IMR-90 (cell line): ENCODE results near the gene CBX8. TPM values are rescaled to one million over a fixed set of nuclear protein-coding genes. Genes with fewer than 3 reads are reported as not detected.

Source experiments
- ATAC-seq: fragments of 200-7000 bp; cut with Tn5 transposase; 2 replicates; pipeline ENCODE4 v1.9.1; 2020; ENCODE audit warnings: low read depth, mild to moderate bottlenecking, moderate library complexity
- BruUV-seq: library from RNA; stranded (reverse); fragments of 400-500 nt; replicated peaks from 2 replicates; lab custom pipeline; 2021; lab: Mats Ljungman, UMichigan
- CTCF ChIA-PET: fragments of 300-600 bp; formaldehyde crosslinking; extraction: SDS; loops from one replicate; lab custom pipeline; 2021; ENCODE audit warnings: antibody characterized with exemption; lab: Yijun Ruan, JAX
- POLR2A ChIA-PET: fragments of 300-600 bp; sonication (Branson Sonifier 250); formaldehyde crosslinking; loops from one replicate; lab custom pipeline; 2022; ENCODE audit warnings: antibody characterized with exemption; ENCODE audit not compliant: unreplicated experiment; lab: Charles Lee
- DNase-seq: peaks from one replicate; pipeline ENCODE4 v3.0.0; 2013
- H2AFZ ChIP-seq: replicated peaks from 2 replicates; pipeline ENCODE3; 2013; ENCODE audit warnings: low read length, mild to moderate bottlenecking; ENCODE audit not compliant: poor library complexity
- H2AK5ac ChIP-seq: 2 replicates; pipeline ENCODE4 v1.6.1; 2013; ENCODE audit warnings: low read depth, low read length, inconsistent platforms
- H2AK9ac ChIP-seq: replicated peaks from 2 replicates; pipeline ENCODE3; 2013; ENCODE audit warnings: mild to moderate bottlenecking, low read depth, low read length, moderate library complexity; ENCODE audit not compliant: poor library complexity
- H2BK120ac ChIP-seq: 2 replicates; pipeline ENCODE4 v1.6.1; 2013; ENCODE audit warnings: low read depth, low read length, inconsistent platforms
- H2BK15ac ChIP-seq: 3 replicates; pipeline ENCODE4 v1.6.1; 2013; ENCODE audit warnings: low read depth, low read length, inconsistent platforms
- H2BK20ac ChIP-seq: 2 replicates; pipeline ENCODE4 v1.6.1; 2013; ENCODE audit warnings: low read depth, mild to moderate bottlenecking, inconsistent platforms, low read length, moderate library complexity
- H2BK5ac ChIP-seq: 2 replicates; pipeline ENCODE4 v1.6.1; 2013; ENCODE audit warnings: mild to moderate bottlenecking, low read depth, low read length, inconsistent platforms; ENCODE audit not compliant: poor library complexity, severe bottlenecking
- H3K14ac ChIP-seq: replicated peaks from 2 replicates; pipeline ENCODE4 v1.6.1; 2013; ENCODE audit warnings: low read depth, low read length, inconsistent platforms
- H3K18ac ChIP-seq: 2 replicates; pipeline ENCODE4 v1.6.1; 2013; ENCODE audit warnings: low read depth, low read length, control low read depth
- H3K23ac ChIP-seq: 2 replicates; pipeline ENCODE4 v1.6.1; 2013; ENCODE audit warnings: low read depth, low read length, inconsistent platforms
- H3K27ac ChIP-seq: 2 replicates; pipeline ENCODE4 v1.5.1; 2013; ENCODE audit warnings: mild to moderate bottlenecking, control low read depth, low read length; ENCODE audit not compliant: insufficient read depth
- H3K27me3 ChIP-seq: 2 replicates; pipeline ENCODE4 v1.6.1; 2013; ENCODE audit warnings: low read length; ENCODE audit not compliant: control insufficient read depth, insufficient read depth
- H3K36me3 ChIP-seq: 2 replicates; pipeline ENCODE4 v1.6.1; 2013; ENCODE audit warnings: low read length, mixed read lengths; ENCODE audit not compliant: control insufficient read depth, insufficient read depth
- H3K4ac ChIP-seq: 2 replicates; pipeline ENCODE4 v1.6.1; 2013; ENCODE audit warnings: low read depth, low read length, inconsistent platforms
- H3K4me1 ChIP-seq: 2 replicates; pipeline ENCODE4 v1.6.1; 2013; ENCODE audit warnings: low read length, mixed read lengths; ENCODE audit not compliant: control insufficient read depth, insufficient read depth
- H3K4me2 ChIP-seq: 2 replicates; pipeline ENCODE4 v1.6.1; 2013; ENCODE audit warnings: low read depth, mild to moderate bottlenecking, control low read depth, low read length, moderate library complexity
- H3K4me3 ChIP-seq: 2 replicates; pipeline ENCODE4 v1.5.1; 2013; ENCODE audit warnings: low read depth, mild to moderate bottlenecking, control low read depth, low read length, moderate library complexity; ENCODE audit not compliant: insufficient read depth
- H3K56ac ChIP-seq: 2 replicates; pipeline ENCODE4 v1.6.1; 2013; ENCODE audit warnings: low read length, inconsistent platforms; ENCODE audit not compliant: insufficient read depth; ENCODE audit errors: extremely low read depth
- H3K79me1 ChIP-seq, 2 experiments: 2 replicates each; pipeline ENCODE4 v1.6.1; 2013; ENCODE audit warnings: low read length in 2 of 2, inconsistent platforms in 1 of 2, low read depth in 1 of 2
- H3K9ac ChIP-seq: 2 replicates; pipeline ENCODE4 v1.6.1; 2013; ENCODE audit warnings: low read depth, low read length, control low read depth
- H3K9me1 ChIP-seq: 2 replicates; pipeline ENCODE4 v1.6.1; 2013; ENCODE audit warnings: low read length, inconsistent platforms; ENCODE audit not compliant: insufficient read depth
- H3K9me3 ChIP-seq: 2 replicates; pipeline ENCODE4 v1.6.1; 2013; ENCODE audit warnings: low read length; ENCODE audit not compliant: control insufficient read depth, insufficient read depth
- H4K20me1 ChIP-seq: 2 replicates; pipeline ENCODE4 v1.6.1; 2013; ENCODE audit warnings: low read length, inconsistent platforms; ENCODE audit not compliant: insufficient read depth
- H4K5ac ChIP-seq: 2 replicates; pipeline ENCODE4 v1.6.1; 2013; ENCODE audit warnings: mild to moderate bottlenecking, low read depth, low read length, control low read depth
- H4K8ac ChIP-seq, 2 experiments: 2 replicates each; pipeline ENCODE4 v1.6.1; 2013; ENCODE audit warnings: low read depth in 2 of 2, low read length in 2 of 2, control low read depth in 1 of 2, inconsistent platforms in 1 of 2
- H4K91ac ChIP-seq: 2 replicates; pipeline ENCODE4 v1.6.1; 2013; ENCODE audit warnings: low read depth, low read length, inconsistent platforms; ENCODE audit not compliant: insufficient read depth
- BHLHE40 ChIP-seq: fragments of 150-350 bp; IDR thresholded peaks from 2 replicates; pipeline ENCODE4 v1.6.1; 2016; ENCODE audit warnings: mild to moderate bottlenecking, low read depth, low read length
- CHD1 ChIP-seq: IDR thresholded peaks from 2 replicates; pipeline ENCODE4 v1.6.1; 2012; ENCODE audit warnings: low read depth, low read length, improper control_type of control experiment
- MAZ ChIP-seq: IDR thresholded peaks from 2 replicates; pipeline ENCODE4 v1.6.1; 2012; ENCODE audit warnings: low read depth, mild to moderate bottlenecking, low read length, improper control_type of control experiment, moderate library complexity, borderline replicate concordance
- RAD21 ChIP-seq: IDR thresholded peaks from 2 replicates; pipeline ENCODE4 v1.6.1; 2012; ENCODE audit warnings: low read length, improper control_type of control experiment
- RCOR1 ChIP-seq: IDR thresholded peaks from 2 replicates; pipeline ENCODE4 v1.6.1; 2012; ENCODE audit warnings: mild to moderate bottlenecking, low read length, improper control_type of control experiment; ENCODE audit not compliant: insufficient replicate concordance
- SMC3 ChIP-seq: fragments of 150-350 bp; IDR thresholded peaks from 2 replicates; pipeline ENCODE4 v1.6.1; 2016; ENCODE audit warnings: low read depth, mild to moderate bottlenecking, antibody characterized with exemption, low read length, moderate library complexity
- WGBS, 2 experiments: methylation state at CpG; one replicate each; pipeline versions ENCODE4 v1.1.5 to v1.1.7; 2013; ENCODE audit warnings: missing lambda C conversion rate in 2 of 2; ENCODE audit not compliant: insufficient read length in 1 of 2; ENCODE audit errors: extremely low coverage in 2 of 2; 5-methylcytosine and 5-hydroxymethylcytosine counted together
- dilution Hi-C: fragments of 300-500 bp; cut with HindIII; formaldehyde crosslinking; loops from one replicate; pipeline ENCODE4 v1.14.3; 2018; ENCODE audit warnings: low sequenced_read_pairs; ENCODE audit not compliant: unreplicated experiment
- in situ Hi-C: fragments of 300-500 bp; cut with MboI; formaldehyde crosslinking; loops from 3 replicates; pipeline ENCODE4 v1.14.3; 2019; ENCODE audit warnings: low sequenced_read_pairs, inconsistent platforms, mixed read lengths
- intact Hi-C: fragments of 100-400 bp; cut with micrococcal nuclease; formaldehyde crosslinking; loops from 2 replicates; pipeline ENCODE4 v1.10.0; 2022
- polyA plus RNA-seq, 3 experiments: library from polyadenylated mRNA; depleted of rRNA; stranded (reverse); fragments of >200 nt; gene quantifications; 2 replicates each; pipeline ENCODE4 v1.2.3, GENCODE V29; 2012; ENCODE audit warnings: low replicate concordance in 1 of 3
- total RNA-seq: library from RNA; depleted of rRNA; stranded (reverse); fragments of >200 nt; gene quantifications from 2 replicates; pipeline ENCODE4 v1.2.3, GENCODE V29; 2012
- TF ChIP-seq, protein P1 (sequence below): conservative IDR thresholded peaks from 2 replicates; pipeline ENCODE4 v1.5.1; 2012; ENCODE audit warnings: mild to moderate bottlenecking, low read depth, low read length, improper control_type of control experiment
- TF ChIP-seq, protein P2 (sequence below): fragments of 150-350 bp; IDR thresholded peaks from 2 replicates; pipeline ENCODE4 v1.6.1; 2016; ENCODE audit warnings: low read depth, mild to moderate bottlenecking, low read length, moderate library complexity, borderline replicate concordance
- TF ChIP-seq, protein P3 (sequence below): fragments of 150-350 bp; IDR thresholded peaks from 2 replicates; pipeline ENCODE4 v1.6.1; 2017; ENCODE audit warnings: mild to moderate bottlenecking, antibody characterized with exemption, low read length, low read depth

CBX8 gene
- total and polyA plus RNA-seq, 2 of the 4 experiments (the other 2 are of a cell fraction) = 3.2 to 5.4 TPM

DNA sequence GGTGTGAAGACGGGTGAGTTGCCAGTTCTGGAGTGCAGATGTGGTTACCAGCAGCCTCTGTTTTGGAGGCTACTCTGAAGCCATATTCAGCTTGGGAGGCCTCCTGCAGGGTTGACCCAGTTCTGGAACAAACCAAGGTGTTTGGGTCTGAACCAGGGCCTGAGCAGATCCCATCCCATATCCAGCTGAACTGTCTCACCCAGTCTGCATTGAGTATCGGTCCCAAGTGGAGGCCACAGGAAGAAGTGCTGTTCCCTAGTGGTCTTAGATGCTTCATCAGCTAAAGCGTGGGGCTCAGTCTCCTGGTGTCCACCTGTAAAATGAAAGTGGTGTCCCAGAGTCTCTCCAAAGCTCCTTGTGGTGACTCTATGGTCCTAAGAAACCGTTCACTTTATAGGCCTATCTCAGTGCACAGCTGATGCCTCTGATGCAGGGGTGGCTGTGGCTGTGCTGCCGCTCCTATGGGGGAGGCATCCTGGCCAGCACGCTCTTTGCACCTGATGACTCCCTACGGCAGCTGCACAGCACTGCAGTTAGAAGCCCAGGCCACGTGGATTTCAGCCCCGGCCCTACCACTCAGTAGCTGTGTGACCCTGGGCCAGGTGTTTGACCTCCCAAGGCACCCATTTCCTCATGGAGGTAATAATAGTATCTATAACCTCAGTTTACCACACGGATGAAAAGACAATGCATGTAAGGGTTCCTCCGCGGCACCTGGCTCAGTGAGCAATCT is 21.3 kb upstream of the CBX8 start:
- ChIA-PET CTCF (interaction anchor here (0.6 to 1.3 kb wide), 3 partner anchors 17 to 174 kb away, joined by 3 read pairs; no protein-coding TSS in a partner anchor), POLR2A (no interaction called here)
- no TSS peak for BruUV-seq

More for the DNA sequence above, 21.3 kb upstream of the CBX8 start:
- H2AK9ac ChIP-seq = no peak overlapping the region
- ATAC-seq = no peak
- H4K91ac ChIP-seq = no peak overlapping the region
- H3K27me3 ChIP-seq = peaks cover 72% of the 10 kb centered on the region
- H3K18ac ChIP-seq = no peak overlapping the region
- no peak overlapping the region for H4K8ac ChIP-seq
- no peak for TF ChIP-seq MAZ
- TF ChIP-seq, protein P1, sequence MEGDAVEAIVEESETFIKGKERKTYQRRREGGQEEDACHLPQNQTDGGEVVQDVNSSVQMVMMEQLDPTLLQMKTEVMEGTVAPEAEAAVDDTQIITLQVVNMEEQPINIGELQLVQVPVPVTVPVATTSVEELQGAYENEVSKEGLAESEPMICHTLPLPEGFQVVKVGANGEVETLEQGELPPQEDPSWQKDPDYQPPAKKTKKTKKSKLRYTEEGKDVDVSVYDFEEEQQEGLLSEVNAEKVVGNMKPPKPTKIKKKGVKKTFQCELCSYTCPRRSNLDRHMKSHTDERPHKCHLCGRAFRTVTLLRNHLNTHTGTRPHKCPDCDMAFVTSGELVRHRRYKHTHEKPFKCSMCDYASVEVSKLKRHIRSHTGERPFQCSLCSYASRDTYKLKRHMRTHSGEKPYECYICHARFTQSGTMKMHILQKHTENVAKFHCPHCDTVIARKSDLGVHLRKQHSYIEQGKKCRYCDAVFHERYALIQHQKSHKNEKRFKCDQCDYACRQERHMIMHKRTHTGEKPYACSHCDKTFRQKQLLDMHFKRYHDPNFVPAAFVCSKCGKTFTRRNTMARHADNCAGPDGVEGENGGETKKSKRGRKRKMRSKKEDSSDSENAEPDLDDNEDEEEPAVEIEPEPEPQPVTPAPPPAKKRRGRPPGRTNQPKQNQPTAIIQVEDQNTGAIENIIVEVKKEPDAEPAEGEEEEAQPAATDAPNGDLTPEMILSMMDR = no peak
- no peak for TF ChIP-seq RCOR1
- TF ChIP-seq SMC3 = no peak
- no peak for TF ChIP-seq BHLHE40
- TF ChIP-seq, protein P2, sequence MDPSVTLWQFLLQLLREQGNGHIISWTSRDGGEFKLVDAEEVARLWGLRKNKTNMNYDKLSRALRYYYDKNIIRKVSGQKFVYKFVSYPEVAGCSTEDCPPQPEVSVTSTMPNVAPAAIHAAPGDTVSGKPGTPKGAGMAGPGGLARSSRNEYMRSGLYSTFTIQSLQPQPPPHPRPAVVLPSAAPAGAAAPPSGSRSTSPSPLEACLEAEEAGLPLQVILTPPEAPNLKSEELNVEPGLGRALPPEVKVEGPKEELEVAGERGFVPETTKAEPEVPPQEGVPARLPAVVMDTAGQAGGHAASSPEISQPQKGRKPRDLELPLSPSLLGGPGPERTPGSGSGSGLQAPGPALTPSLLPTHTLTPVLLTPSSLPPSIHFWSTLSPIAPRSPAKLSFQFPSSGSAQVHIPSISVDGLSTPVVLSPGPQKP = no peak
- no peak for TF ChIP-seq RAD21
- TF ChIP-seq, protein P3, sequence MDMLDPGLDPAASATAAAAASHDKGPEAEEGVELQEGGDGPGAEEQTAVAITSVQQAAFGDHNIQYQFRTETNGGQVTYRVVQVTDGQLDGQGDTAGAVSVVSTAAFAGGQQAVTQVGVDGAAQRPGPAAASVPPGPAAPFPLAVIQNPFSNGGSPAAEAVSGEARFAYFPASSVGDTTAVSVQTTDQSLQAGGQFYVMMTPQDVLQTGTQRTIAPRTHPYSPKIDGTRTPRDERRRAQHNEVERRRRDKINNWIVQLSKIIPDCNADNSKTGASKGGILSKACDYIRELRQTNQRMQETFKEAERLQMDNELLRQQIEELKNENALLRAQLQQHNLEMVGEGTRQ = no peak
- TF ChIP-seq CHD1 = no peak
- no peak overlapping the region for H3K4ac ChIP-seq
- no peaks in the 10 kb centered on the region for H3K9me3 ChIP-seq
- no peak for DNase-seq
- no peak overlapping the region for H2AFZ ChIP-seq
- no peak overlapping the region for H3K27ac ChIP-seq
- in situ Hi-C loops = no loop called here
- H3K23ac ChIP-seq = no peak overlapping the region; the same call in 1 of the 2 replicates
- peaks cover 2% of the 10 kb centered on the region; the same call in 1 of the 2 replicates for H3K4me1 ChIP-seq
- H2BK5ac ChIP-seq = no peak overlapping the region
- H3K36me3 ChIP-seq = no peaks in the 10 kb centered on the region
- H4K5ac ChIP-seq = no peak overlapping the region
- no peak overlapping the region for H3K9ac ChIP-seq
- H3K4me3 ChIP-seq = no peak overlapping the region
- 88% methylated on average over 1 of the region's 12 CpGs; no CpG with 5 or more reads in 1 of the 2 experiments for WGBS, 2 experiments
- H2BK15ac ChIP-seq = no peak overlapping the region
- H2BK20ac ChIP-seq = no peak overlapping the region
- H3K9me1 ChIP-seq = no peaks in the 10 kb centered on the region
- no peak overlapping the region for H3K14ac ChIP-seq
- no peak overlapping the region for H3K4me2 ChIP-seq
- H3K79me1 ChIP-seq = no peaks in the 10 kb centered on the region
- H2AK5ac ChIP-seq = no peak overlapping the region
- dilution Hi-C loops = no loop called here
- intact Hi-C loops = no loop called here
- no peak overlapping the region for H3K56ac ChIP-seq
- H4K20me1 ChIP-seq = no peaks in the 10 kb centered on the region; the same call in 1 of the 2 replicates
- H2BK120ac ChIP-seq = no peak overlapping the region
